SK-N-SH (cell line): ENCODE results near the gene MYOZ2. TPM values are rescaled to one million over a fixed set of nuclear protein-coding genes. Genes with fewer than 3 reads are reported as not detected.
A peak's percentile ranks its signal among the peaks of the same experiment; 100 is the strongest.

Experiments
- CTCF ChIA-PET: fragments of 300-600, 350-600 bp; formaldehyde crosslinking; extraction: SDS; loops from one replicate; lab custom pipeline; 2021; lab: Yijun Ruan, JAX
- POLR2A ChIA-PET: fragments of 350-600 bp; sonication (Branson Sonifier 250); formaldehyde crosslinking; extraction: SDS; loops from one replicate; lab custom pipeline; 2020; ENCODE audit warnings: antibody characterized with exemption, inconsistent platforms; lab: Yijun Ruan, JAX
- DNase-seq: peaks from one replicate; pipeline ENCODE4 v3.0.0; 2012
- H2AFZ ChIP-seq: fragments of 200-600 bp; sonication (generic); 2 replicates; pipeline ENCODE4 v1.8.1; 2016; ENCODE audit warnings: antibody characterized with exemption, mild to moderate bottlenecking, low read depth
- H3F3A ChIP-seq: fragments of 200-600 bp; sonication (generic); replicated peaks from 2 replicates; pipeline ENCODE3; 2016; ENCODE audit warnings: antibody characterized with exemption, mild to moderate bottlenecking; ENCODE audit not compliant: insufficient read depth
- H3K27ac ChIP-seq, 2 experiments: fragments of 200-500 bp in 1 of 2; fragments of 200-600 bp in 1 of 2; sonication (Bioruptor generic) in 1 of 2; sonication (generic), shearing (Covaris generic) in 1 of 2; 2 replicates each; pipeline versions ENCODE4 v1.5.1 to v1.6.1; 2014 to 2016; ENCODE audit warnings: low read depth in 2 of 2, inconsistent platforms in 1 of 2, low read length in 1 of 2, mild to moderate bottlenecking in 1 of 2, mixed read lengths in 1 of 2
- H3K27me3 ChIP-seq: fragments of 200-600 bp; sonication (generic), shearing (Covaris generic); 2 replicates; pipeline ENCODE4 v1.6.1; 2016; ENCODE audit warnings: mixed run types; ENCODE audit not compliant: insufficient read depth
- H3K36me3 ChIP-seq, 2 experiments: fragments of 200-500 bp in 1 of 2; fragments of 200-600 bp in 1 of 2; sonication (Bioruptor generic) in 1 of 2; sonication (generic) in 1 of 2; replicated peaks in 1 of 2; 2 replicates each; pipeline versions ENCODE3 to v1.5.1; 2014 to 2016; ENCODE audit warnings: low read length in 1 of 2, mild to moderate bottlenecking in 1 of 2; ENCODE audit not compliant: insufficient read depth in 2 of 2, control insufficient read depth in 1 of 2
- H3K4me1 ChIP-seq, 2 experiments: fragments of 200-500 bp in 1 of 2; fragments of 200-600 bp in 1 of 2; sonication (Bioruptor generic) in 1 of 2; sonication (generic), shearing (Covaris generic) in 1 of 2; 2 replicates each; pipeline versions ENCODE4 v1.5.1 to v1.6.1; 2014 to 2016; ENCODE audit warnings: low read depth in 1 of 2, low read length in 1 of 2, mixed run types in 1 of 2; ENCODE audit not compliant: insufficient read depth in 2 of 2, control insufficient read depth in 1 of 2
- H3K4me2 ChIP-seq: fragments of 200-600 bp; sonication (generic), shearing (Covaris generic); 2 replicates; pipeline ENCODE4 v1.6.1; 2017; ENCODE audit warnings: mixed run types
- H3K4me3 ChIP-seq, 2 experiments: fragments of 200-500 bp in 1 of 2; fragments of 200-600 bp in 1 of 2; sonication (Bioruptor generic) in 1 of 2; sonication (generic), shearing (Covaris generic) in 1 of 2; 2 replicates each; pipeline versions ENCODE4 v1.5.1 to v1.8.1; 2014 to 2016; ENCODE audit warnings: low read depth in 2 of 2, inconsistent platforms in 1 of 2, low read length in 1 of 2, mild to moderate bottlenecking in 1 of 2, mixed read lengths in 1 of 2, moderate library complexity in 1 of 2
- H3K79me2 ChIP-seq: fragments of 200-600 bp; sonication (generic); 2 replicates; pipeline ENCODE4 v1.8.1; 2017; ENCODE audit warnings: mild to moderate bottlenecking; ENCODE audit not compliant: insufficient read depth
- H3K9ac ChIP-seq: fragments of 200-600 bp; sonication (generic); 2 replicates; pipeline ENCODE4 v1.6.1; 2017; ENCODE audit warnings: mixed run types
- H3K9me2 ChIP-seq: fragments of 200-600 bp; sonication (generic); 2 replicates; pipeline ENCODE4 v1.6.1; 2017; ENCODE audit warnings: mixed run types
- H3K9me3 ChIP-seq: fragments of 200-600 bp; sonication (generic); 2 replicates; pipeline ENCODE4 v1.6.1; 2017; ENCODE audit warnings: mixed run types, mild to moderate bottlenecking, moderate library complexity
- H4K20me1 ChIP-seq: fragments of 200-600 bp; sonication (generic); 2 replicates; pipeline ENCODE4 v1.6.1; 2017; ENCODE audit warnings: mild to moderate bottlenecking, mixed run types; ENCODE audit not compliant: insufficient read depth
- ELF1 ChIP-seq: IDR thresholded peaks from 2 replicates; pipeline ENCODE4 v1.4.0; 2012
- EP300 ChIP-seq, 2 experiments: IDR thresholded peaks; 2 replicates each; pipeline versions ENCODE4 v1.4.0 to v1.6.1; 2012; ENCODE audit warnings: borderline replicate concordance in 1 of 2, low read depth in 1 of 2, low read length in 1 of 2
- FOSL2 ChIP-seq: IDR thresholded peaks from 2 replicates; pipeline ENCODE4 v1.4.0; 2012; ENCODE audit warnings: low read depth, mild to moderate bottlenecking, moderate library complexity, borderline replicate concordance
- FOXJ3 ChIP-seq: sonication (generic); formaldehyde crosslinking; IDR thresholded peaks from 2 replicates; pipeline ENCODE4 v1.5.1; 2020; ENCODE audit warnings: mild to moderate bottlenecking, missing genetic modification reagents
- GABPA ChIP-seq: IDR thresholded peaks from 2 replicates; pipeline ENCODE4 v1.4.0; 2012; ENCODE audit warnings: low read depth, mild to moderate bottlenecking
- GATA2 ChIP-seq: sonication (generic); formaldehyde crosslinking; IDR thresholded peaks from 2 replicates; pipeline ENCODE4 v1.5.0; 2020; ENCODE audit warnings: mild to moderate bottlenecking, missing genetic modification reagents
- JUND ChIP-seq: IDR thresholded peaks from 2 replicates; pipeline ENCODE4 v1.4.0; 2012
- MEF2A ChIP-seq: IDR thresholded peaks from 2 replicates; pipeline ENCODE4 v1.4.0; 2012; ENCODE audit warnings: low read depth, borderline replicate concordance
- MXI1 ChIP-seq: IDR thresholded peaks from 2 replicates; pipeline ENCODE4 v1.6.1; 2012; ENCODE audit warnings: mild to moderate bottlenecking, low read depth, low read length, improper control_type of control experiment
- NRF1 ChIP-seq: IDR thresholded peaks from 2 replicates; pipeline ENCODE4 v1.6.1; 2012; ENCODE audit warnings: low read depth, mild to moderate bottlenecking, low read length
- PBX3 ChIP-seq: IDR thresholded peaks from 2 replicates; pipeline ENCODE4; 2012
- POLR2AphosphoS5 ChIP-seq: IDR thresholded peaks from 2 replicates; pipeline ENCODE4 v1.6.1; 2012; ENCODE audit warnings: low read depth, low read length
- RAD21 ChIP-seq: IDR thresholded peaks from 2 replicates; pipeline ENCODE4 v1.6.1; 2012; ENCODE audit warnings: mild to moderate bottlenecking, low read length
- RCOR1 ChIP-seq: fragments of 150-350 bp; IDR thresholded peaks from 2 replicates; pipeline ENCODE4 v1.6.1; 2017; ENCODE audit warnings: antibody characterized with exemption, low read length
- RFX5 ChIP-seq: IDR thresholded peaks from 2 replicates; pipeline ENCODE4 v1.6.1; 2012; ENCODE audit warnings: mild to moderate bottlenecking, improper control_type of control experiment, low read length
- RXRA ChIP-seq: IDR thresholded peaks from 2 replicates; pipeline ENCODE4 v1.4.0; 2012; ENCODE audit warnings: low read depth, mild to moderate bottlenecking, borderline replicate concordance
- SIN3A ChIP-seq: IDR thresholded peaks from 2 replicates; pipeline ENCODE4 v1.6.1; 2012; ENCODE audit warnings: low read depth, mild to moderate bottlenecking, low read length, moderate library complexity, borderline replicate concordance
- SMC3 ChIP-seq: IDR thresholded peaks from 2 replicates; pipeline ENCODE4 v1.6.1; 2012; ENCODE audit warnings: low read depth, low read length, improper control_type of control experiment
- TAF1 ChIP-seq: IDR thresholded peaks from 2 replicates; pipeline ENCODE4 v1.6.1; 2012; ENCODE audit warnings: low read depth, mild to moderate bottlenecking, low read length, moderate library complexity, borderline replicate concordance
- TCF12 ChIP-seq: IDR thresholded peaks from 2 replicates; pipeline ENCODE4 v1.4.0; 2012
- TEAD4 ChIP-seq: IDR thresholded peaks from 2 replicates; pipeline ENCODE4 v1.4.0; 2012; ENCODE audit warnings: mild to moderate bottlenecking, borderline replicate concordance; ENCODE audit not compliant: insufficient read depth
- YY1 ChIP-seq: IDR thresholded peaks from 2 replicates; pipeline ENCODE4 v1.4.0; 2012; ENCODE audit warnings: low read depth, mild to moderate bottlenecking
- polyA plus RNA-seq, 3 experiments: library from polyadenylated mRNA; depleted of rRNA; stranded (reverse); fragments of >200 nt; gene quantifications; 2 replicates each; pipeline ENCODE4 v1.2.3, GENCODE V29; 2012
- TF ChIP-seq, protein P1 (sequence below): IDR thresholded peaks from 2 replicates; pipeline ENCODE4 v1.4.0; 2012; ENCODE audit warnings: low read depth
- TF ChIP-seq, protein P2 (sequence below): IDR thresholded peaks from 2 replicates; pipeline ENCODE4 v1.6.1; 2012; ENCODE audit warnings: mild to moderate bottlenecking, low read depth, low read length, moderate library complexity
- TF ChIP-seq, protein P3 (sequence below): IDR thresholded peaks from 2 replicates; pipeline ENCODE4 v1.4.0; 2012; ENCODE audit warnings: low read depth, borderline replicate concordance
- TF ChIP-seq, protein P4 (sequence below): fragments of 150-350 bp; IDR thresholded peaks from 2 replicates; pipeline ENCODE4 v1.6.1; 2017; ENCODE audit warnings: antibody characterized with exemption, low read length, low read depth, borderline replicate concordance
- TF ChIP-seq, protein P5 (sequence below): fragments of 150-350 bp; IDR thresholded peaks from 2 replicates; pipeline ENCODE4 v1.6.1; 2016; ENCODE audit warnings: mild to moderate bottlenecking, low read depth, low read length

MYOZ2 gene
- polyA plus RNA-seq, 1 of the 3 experiments (the other 2 are of a cell fraction) = 0.26 TPM

DNA sequence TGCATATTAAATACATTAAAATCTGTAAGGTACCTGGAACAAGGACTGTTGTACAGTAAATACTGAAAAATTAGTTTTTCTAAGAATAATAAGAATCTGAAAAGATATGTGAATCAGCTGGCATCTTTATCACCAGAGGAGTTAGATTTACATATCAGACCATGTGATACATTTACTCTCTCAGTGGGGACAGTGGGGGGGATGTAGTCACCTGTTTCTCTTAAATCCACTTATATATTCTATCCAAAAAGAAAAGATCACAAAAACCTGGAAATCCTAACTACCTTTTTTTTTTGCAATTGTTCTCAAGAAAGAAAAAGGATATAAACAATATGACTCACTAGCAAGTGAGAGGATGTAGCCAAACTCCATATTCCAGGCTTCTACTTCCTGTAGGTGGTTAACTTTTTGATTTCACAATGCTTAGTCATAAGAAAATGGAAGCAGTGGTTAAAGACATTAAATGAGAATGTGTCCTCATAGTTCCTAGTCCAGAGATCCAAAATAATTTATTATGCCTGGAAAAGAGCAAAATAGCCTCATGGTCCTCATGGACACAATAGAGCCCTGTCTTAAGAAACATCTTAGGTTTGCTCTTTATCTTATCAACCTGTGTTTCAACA lies 22.5 kb upstream of the MYOZ2 start:
- H2AFZ ChIP-seq = peak overlapping the region; percentile 77
- H3K4me3 ChIP-seq = no peak overlapping the region
- H3K9me3 ChIP-seq = no peaks in the 10 kb centered on the region
- no peaks in the 10 kb centered on the region for H3K9me2 ChIP-seq
- no peaks in the 10 kb centered on the region for H4K20me1 ChIP-seq
- H3K27ac ChIP-seq = peak overlapping the region; percentile 11 to 85; a peak in 3 of 4 replicates
- H3K36me3 ChIP-seq = no peaks in the 10 kb centered on the region
- H3K27me3 ChIP-seq = no peaks in the 10 kb centered on the region
- peaks cover 0 to 8% of the 10 kb centered on the region in 2 experiments; a peak in 1 of 4 replicates for H3K4me1 ChIP-seq
- no peak for DNase-seq
- no peaks in the 10 kb centered on the region for H3K79me2 ChIP-seq
- POLR2A ChIA-PET = no interaction called here
- CTCF ChIA-PET = interaction anchor here (0.8 kb wide), 1 partner anchor 17 kb away, joined by 3 read pairs; no protein-coding TSS in a partner anchor
- peak overlapping the region; percentile 35; the same call in 1 of the 2 replicates for H3K9ac ChIP-seq
- peaks cover 22% of the 10 kb centered on the region for H3F3A ChIP-seq
- H3K4me2 ChIP-seq = 0 out of 2 replicates have a peak overlapping the region, but pooled peaks have one; percentile 13
- TF ChIP-seq GATA2 (CRISPR knock-in tag) (no peak), SIN3A (no peak), YY1 (peak; percentile 57; the same call in 1 of the 2 replicates), SMC3 (no peak), MXI1 (no peak), RCOR1 (no peak), NRF1 (no peak), POLR2AphosphoS5 (peak; percentile 20; the same call in 1 of the 2 replicates), RAD21 (no peak), TEAD4 (peak; percentile 40; the same call in 1 of the 2 replicates), TAF1 (no peak), TCF12 (peak; percentile 68), PBX3 (peak; percentile 43; the same call in 1 of the 2 replicates), FOXJ3 (CRISPR knock-in tag) (no peak), FOSL2 (peak; percentile 84), RXRA (no peak; the same call in 1 of the 2 replicates), EP300 (IDR thresholded peaks at IDR 0.05; ENCODE audit: borderline replicate concordance in 1 of 2, low read depth in 1 of 2, low read length in 1 of 2) (peak in 1 of 2 experiments; percentile 79; a peak in 1 of 4 replicates), GABPA (peak; percentile 46; the same call in 1 of the 2 replicates), RFX5 (no peak), JUND (peak; percentile 89), MEF2A (no peak), ELF1 (peak; percentile 61; the same call in 1 of the 2 replicates)
- TF ChIP-seq, protein P1, sequence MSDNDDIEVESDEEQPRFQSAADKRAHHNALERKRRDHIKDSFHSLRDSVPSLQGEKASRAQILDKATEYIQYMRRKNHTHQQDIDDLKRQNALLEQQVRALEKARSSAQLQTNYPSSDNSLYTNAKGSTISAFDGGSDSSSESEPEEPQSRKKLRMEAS = 0 out of 2 replicates have a peak, but pooled peaks have one; percentile 22
- TF ChIP-seq, protein P2, sequence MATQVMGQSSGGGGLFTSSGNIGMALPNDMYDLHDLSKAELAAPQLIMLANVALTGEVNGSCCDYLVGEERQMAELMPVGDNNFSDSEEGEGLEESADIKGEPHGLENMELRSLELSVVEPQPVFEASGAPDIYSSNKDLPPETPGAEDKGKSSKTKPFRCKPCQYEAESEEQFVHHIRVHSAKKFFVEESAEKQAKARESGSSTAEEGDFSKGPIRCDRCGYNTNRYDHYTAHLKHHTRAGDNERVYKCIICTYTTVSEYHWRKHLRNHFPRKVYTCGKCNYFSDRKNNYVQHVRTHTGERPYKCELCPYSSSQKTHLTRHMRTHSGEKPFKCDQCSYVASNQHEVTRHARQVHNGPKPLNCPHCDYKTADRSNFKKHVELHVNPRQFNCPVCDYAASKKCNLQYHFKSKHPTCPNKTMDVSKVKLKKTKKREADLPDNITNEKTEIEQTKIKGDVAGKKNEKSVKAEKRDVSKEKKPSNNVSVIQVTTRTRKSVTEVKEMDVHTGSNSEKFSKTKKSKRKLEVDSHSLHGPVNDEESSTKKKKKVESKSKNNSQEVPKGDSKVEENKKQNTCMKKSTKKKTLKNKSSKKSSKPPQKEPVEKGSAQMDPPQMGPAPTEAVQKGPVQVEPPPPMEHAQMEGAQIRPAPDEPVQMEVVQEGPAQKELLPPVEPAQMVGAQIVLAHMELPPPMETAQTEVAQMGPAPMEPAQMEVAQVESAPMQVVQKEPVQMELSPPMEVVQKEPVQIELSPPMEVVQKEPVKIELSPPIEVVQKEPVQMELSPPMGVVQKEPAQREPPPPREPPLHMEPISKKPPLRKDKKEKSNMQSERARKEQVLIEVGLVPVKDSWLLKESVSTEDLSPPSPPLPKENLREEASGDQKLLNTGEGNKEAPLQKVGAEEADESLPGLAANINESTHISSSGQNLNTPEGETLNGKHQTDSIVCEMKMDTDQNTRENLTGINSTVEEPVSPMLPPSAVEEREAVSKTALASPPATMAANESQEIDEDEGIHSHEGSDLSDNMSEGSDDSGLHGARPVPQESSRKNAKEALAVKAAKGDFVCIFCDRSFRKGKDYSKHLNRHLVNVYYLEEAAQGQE = no peak
- TF ChIP-seq, protein P3, sequence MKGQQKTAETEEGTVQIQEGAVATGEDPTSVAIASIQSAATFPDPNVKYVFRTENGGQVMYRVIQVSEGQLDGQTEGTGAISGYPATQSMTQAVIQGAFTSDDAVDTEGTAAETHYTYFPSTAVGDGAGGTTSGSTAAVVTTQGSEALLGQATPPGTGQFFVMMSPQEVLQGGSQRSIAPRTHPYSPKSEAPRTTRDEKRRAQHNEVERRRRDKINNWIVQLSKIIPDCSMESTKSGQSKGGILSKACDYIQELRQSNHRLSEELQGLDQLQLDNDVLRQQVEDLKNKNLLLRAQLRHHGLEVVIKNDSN = peak; percentile 54
- TF ChIP-seq, protein P4, sequence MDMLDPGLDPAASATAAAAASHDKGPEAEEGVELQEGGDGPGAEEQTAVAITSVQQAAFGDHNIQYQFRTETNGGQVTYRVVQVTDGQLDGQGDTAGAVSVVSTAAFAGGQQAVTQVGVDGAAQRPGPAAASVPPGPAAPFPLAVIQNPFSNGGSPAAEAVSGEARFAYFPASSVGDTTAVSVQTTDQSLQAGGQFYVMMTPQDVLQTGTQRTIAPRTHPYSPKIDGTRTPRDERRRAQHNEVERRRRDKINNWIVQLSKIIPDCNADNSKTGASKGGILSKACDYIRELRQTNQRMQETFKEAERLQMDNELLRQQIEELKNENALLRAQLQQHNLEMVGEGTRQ = no peak
- TF ChIP-seq, protein P5, sequence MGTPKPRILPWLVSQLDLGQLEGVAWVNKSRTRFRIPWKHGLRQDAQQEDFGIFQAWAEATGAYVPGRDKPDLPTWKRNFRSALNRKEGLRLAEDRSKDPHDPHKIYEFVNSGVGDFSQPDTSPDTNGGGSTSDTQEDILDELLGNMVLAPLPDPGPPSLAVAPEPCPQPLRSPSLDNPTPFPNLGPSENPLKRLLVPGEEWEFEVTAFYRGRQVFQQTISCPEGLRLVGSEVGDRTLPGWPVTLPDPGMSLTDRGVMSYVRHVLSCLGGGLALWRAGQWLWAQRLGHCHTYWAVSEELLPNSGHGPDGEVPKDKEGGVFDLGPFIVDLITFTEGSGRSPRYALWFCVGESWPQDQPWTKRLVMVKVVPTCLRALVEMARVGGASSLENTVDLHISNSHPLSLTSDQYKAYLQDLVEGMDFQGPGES = no peak
